Mammary microvascular endothelial cell (primary cell): ENCODE measurements around the gene ZNF441. TPM values are rescaled to one million over a fixed set of nuclear protein-coding genes. Genes with fewer than 3 reads are reported as not detected.

Source experiments
- total RNA-seq: library from RNA; depleted of rRNA; stranded (reverse); fragments of >200 nt; gene quantifications from 2 replicates; pipeline ENCODE4 v1.2.3, GENCODE V29; 2015

The ZNF441 gene
- 2.8 and 3.0 TPM in 2 replicates for total RNA-seq

DNA sequence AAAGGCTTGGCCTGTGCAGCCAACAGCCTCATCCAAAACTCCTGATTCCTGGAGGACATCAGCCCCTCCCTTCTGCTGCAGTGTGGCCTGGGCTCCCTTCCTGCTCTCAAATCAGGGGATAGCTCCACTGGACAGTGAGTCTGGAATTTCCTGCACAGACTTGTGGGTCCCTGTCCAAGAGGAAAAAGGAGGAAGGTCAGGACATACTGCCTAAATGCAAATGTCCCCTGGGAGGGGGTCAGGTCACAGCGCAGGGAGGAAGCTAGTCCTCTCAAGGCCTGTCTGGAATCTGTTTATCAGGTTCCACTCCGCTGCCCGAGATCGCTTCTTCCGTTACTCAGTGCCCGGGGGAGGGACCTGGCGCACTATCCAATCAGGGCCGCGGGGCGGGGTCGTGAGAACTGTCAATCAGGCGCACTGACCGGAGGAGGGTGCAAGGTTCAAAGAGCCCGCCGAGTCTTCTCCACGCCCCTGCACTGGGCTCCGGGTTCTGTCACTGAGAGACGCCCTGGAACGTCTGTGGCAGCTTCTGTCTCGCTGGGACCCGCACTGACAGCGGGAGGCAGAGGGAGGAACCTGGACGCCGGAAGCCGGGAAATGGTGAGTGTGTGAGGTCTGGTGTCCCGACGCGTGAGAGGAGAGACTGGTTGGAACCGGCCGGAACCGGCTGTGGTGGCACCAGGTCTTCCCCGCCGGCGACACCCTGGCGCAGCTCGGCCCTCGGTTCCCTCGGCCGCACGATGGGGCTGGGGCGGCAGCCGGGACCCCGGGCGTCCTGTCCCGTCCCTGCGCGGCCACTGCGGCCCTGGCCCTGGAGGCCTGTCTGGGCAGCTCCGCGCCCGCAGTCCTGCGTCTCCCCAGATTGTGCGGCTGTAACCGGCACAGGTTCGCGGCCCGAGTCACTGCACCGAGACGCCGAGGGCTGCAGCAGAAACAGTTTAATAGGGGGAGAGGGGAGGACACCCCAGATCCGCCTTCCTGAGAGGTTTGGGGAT, at the start of gene ZNF441:
ZNF441 (plus strand) TSS at position 404 of the 995 bp plus-strand sequence; CDS start at position 598, 194 bp downstream.

DNA sequence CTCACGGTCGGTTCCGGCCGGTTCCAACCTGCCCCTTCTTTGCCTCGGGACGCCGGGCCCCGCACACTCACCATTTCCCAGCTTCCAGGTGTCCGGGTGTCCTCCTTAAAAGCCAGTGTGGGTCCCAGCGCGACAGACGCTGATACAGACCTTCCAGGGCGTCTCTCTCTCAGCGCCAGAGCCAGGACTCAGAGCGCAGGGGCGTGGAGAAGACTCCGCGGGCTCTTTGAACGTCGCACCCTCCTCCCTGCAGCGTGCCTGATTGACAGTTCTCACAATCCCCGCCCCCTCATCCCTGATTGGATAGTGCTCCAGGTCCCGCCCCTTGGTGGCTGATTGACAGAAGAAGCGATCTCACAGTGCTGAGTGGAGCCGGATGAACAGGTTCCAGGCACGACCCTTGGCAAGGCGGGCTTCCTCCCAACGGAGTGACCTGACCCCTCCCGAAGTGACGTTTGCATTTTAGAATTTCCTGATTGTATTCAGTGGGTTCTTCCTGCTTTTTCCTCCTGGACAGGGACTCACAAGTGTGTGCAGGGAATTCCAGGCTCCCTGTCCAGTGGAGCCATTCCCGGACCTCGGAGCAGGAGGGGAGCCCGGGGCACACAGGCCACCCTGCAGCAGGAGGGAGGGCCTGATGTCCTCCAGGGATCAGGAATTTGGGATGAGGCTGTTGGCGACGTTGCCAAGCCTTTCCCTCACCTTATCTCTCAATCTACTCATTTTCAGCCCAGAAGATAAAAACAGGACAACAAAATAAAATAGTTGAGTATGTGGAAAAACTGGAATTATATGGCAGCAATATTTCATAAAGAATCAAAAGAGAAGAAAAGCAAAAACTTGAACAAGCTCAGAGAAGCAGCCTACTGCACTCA, 27.8 kb upstream of the ZNF441 start, which contains the start of gene ZNF823:
ZNF823 (minus strand) TSS at position 201 of the 875 bp plus-strand sequence; CDS start at position 74, 127 bp downstream.

DNA sequence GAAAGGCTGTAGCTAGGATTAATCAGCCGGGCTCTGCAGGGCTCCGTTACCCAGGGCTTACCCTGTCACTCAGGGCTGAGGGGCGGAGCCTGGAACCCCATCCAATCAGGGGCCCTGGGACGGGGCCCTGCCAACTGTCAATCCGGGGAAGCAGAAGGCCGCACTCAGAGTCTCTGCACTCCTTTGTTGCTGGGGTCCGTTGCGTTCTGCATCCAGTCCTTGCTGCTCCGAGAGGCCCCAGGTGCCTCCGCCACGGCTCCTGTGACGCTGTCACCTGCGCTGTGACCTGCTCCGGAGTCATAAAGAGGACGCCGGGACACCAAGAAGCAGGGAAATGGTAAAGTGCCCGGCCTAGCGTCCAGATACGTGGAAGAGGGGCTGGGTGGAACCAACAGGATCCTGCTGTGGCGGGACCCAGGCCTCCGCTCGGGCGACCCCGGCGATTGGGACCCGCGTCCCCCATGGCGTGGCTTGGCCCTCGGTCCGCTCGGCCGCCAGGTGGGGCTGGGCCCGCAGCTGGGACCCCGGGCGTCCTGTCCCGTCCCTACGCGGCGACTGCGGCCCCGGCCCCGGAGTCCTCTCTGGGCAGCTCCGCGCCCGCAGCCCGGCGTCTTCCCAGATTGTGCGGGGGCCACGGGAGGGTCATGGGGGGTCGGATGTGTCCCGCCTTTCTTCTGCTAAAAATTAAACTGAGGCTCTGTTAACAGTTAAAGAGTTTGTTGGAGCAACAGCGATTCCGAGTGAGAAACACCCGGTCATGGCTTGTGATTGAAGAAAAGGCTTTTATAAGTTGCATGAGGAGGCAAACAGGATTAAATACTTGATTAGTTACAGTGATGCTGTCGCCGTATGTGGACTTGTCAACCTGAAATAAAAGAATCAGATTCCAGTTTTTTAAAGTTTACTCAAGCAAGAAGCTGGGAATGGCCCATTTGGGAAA, 31.9 kb downstream of the ZNF441 start, which contains the start of gene ZNF491:
ZNF491 (plus strand) TSS at position 133 of the 940 bp plus-strand sequence. CDS start 7,431 bp downstream, outside the sequence.

DNA sequence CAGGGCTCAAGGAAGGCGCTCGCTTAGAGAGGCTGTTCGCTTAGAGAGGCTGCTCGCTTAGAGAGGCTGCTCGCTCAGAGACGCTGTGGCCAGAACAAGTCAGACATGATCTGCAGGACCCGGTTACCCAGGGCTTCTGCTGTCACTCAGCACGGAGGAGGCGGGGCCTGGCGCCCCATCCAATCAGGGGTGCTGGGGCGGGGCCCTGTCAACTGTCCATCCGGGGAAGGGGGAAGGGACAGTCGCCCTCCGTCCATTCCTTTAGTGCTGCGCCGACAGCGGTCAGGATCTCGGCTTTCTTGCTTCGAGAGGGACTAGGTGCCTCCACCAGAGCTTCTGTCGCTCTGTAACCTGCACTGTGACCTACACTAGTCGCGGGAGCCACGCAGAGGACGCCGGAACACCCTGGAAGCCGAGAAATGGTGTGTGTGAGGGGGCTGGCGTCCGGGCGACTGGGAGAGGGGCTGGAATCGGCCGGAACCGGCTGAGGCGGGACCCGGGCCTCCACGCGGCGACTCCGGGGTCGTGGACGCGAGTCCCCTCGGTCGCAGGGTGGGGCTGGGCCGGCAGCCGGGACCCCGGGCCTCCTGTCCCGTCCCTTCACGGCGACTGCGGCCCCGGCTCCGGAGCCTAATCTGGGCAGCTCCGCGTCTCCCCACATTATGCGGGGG, 47.4 kb downstream of the ZNF441 start, which contains the start of gene ZNF440:
ZNF440 (plus strand) TSS at position 245 of the 671 bp plus-strand sequence; CDS start at position 420, 175 bp downstream.

Other genes starting within 250 kb of the ZNF441 start
- 54.2 and 56.5 TPM in 2 replicates for gene ECSIT, start 237.9 kb upstream of the ZNF441 start, total RNA-seq
- gene CNN1, start 228.1 kb upstream of the ZNF441 start, total RNA-seq: 0.20 TPM in 1 of 2 replicates, not detected in the other
- 29.0 and 36.3 TPM in 2 replicates for gene ELOF1, start 207.8 kb upstream of the ZNF441 start, total RNA-seq
- gene ACP5, start 189.4 kb upstream of the ZNF441 start, total RNA-seq: 0.39 and 1.2 TPM in 2 replicates
- gene ZNF627, start 169.5 kb upstream of the ZNF441 start, total RNA-seq: 7.1 and 8.8 TPM in 2 replicates
- 7.4 and 8.0 TPM in 2 replicates for gene ZNF823, start 28.1 kb upstream of the ZNF441 start, total RNA-seq
- gene ZNF491, start 31.5 kb downstream of the ZNF441 start, total RNA-seq: 0.64 and 1.4 TPM in 2 replicates
- 3.6 and 5.1 TPM in 2 replicates for gene ZNF440, start 47.3 kb downstream of the ZNF441 start, total RNA-seq
- 0.34 and 0.87 TPM in 2 replicates for gene ZNF439, start 81.7 kb downstream of the ZNF441 start, total RNA-seq
- gene ZNF69, start 120.8 kb downstream of the ZNF441 start, total RNA-seq: 5.4 and 9.2 TPM in 2 replicates
- gene ZNF700, start 158.1 kb downstream of the ZNF441 start, total RNA-seq: 2.3 and 3.6 TPM in 2 replicates
- gene ZNF763, start 198.0 kb downstream of the ZNF441 start, total RNA-seq: 0.27 and 0.30 TPM in 2 replicates